HFF-Myc (cell line): ENCODE results near the gene CDH23.

Experiments used
- DNase-seq: peaks from one replicate; pipeline ENCODE4 v3.0.0-alpha.2; 2011; ENCODE audit warnings: low read depth; ENCODE audit errors: extremely low read depth
- H3K4me3 ChIP-seq: replicated peaks from 2 replicates; pipeline ENCODE4 v1.5.1; 2011; ENCODE audit warnings: low read depth, mild to moderate bottlenecking, control low read depth, low read length
- TF ChIP-seq, protein P1 (sequence below): IDR thresholded peaks from 2 replicates; pipeline ENCODE4 v1.5.1; 2012; ENCODE audit warnings: mild to moderate bottlenecking, low read depth, low read length, control low read depth; ENCODE audit errors: missing control alignments

The CDH23 gene

DNA sequence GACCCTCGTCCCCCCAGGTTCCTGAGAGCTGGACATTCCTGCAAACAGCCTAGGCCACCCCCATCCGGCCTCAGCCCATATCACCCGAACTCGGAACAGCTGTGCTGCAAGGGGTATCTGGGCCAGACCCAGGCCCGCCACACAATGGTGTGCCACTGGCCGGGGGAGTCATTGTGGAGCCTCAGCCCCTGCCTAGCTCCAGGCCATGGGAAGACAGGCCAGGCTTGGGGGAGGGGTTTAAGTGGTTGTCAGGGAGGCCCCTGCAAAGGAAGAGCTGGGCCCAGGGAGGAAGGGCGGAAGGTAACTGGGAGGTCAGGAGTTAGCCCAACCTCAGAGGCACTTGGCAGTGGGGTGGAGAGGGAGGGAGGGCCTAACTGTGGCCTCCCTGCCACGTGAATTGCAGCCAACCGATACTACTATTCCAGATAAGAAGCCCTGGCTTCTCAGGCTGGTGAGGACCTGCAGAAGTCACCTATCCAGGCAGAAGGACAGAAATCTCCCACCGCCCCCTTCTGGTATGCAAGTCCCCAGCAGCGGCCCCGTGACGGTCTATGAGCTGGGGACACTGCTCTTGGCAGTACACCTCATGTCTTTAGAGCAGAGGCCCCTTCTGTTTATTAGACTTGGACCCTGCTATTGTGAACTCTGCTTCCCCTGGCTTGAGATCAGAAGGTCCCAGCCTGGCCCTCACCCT, 349.8 kb downstream of the CDH23 start:
- TF ChIP-seq, protein P1, sequence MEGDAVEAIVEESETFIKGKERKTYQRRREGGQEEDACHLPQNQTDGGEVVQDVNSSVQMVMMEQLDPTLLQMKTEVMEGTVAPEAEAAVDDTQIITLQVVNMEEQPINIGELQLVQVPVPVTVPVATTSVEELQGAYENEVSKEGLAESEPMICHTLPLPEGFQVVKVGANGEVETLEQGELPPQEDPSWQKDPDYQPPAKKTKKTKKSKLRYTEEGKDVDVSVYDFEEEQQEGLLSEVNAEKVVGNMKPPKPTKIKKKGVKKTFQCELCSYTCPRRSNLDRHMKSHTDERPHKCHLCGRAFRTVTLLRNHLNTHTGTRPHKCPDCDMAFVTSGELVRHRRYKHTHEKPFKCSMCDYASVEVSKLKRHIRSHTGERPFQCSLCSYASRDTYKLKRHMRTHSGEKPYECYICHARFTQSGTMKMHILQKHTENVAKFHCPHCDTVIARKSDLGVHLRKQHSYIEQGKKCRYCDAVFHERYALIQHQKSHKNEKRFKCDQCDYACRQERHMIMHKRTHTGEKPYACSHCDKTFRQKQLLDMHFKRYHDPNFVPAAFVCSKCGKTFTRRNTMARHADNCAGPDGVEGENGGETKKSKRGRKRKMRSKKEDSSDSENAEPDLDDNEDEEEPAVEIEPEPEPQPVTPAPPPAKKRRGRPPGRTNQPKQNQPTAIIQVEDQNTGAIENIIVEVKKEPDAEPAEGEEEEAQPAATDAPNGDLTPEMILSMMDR, result no peak
- H3K4me3 ChIP-seq, result no peak overlapping the region
- DNase-seq, result no peak

DNA sequence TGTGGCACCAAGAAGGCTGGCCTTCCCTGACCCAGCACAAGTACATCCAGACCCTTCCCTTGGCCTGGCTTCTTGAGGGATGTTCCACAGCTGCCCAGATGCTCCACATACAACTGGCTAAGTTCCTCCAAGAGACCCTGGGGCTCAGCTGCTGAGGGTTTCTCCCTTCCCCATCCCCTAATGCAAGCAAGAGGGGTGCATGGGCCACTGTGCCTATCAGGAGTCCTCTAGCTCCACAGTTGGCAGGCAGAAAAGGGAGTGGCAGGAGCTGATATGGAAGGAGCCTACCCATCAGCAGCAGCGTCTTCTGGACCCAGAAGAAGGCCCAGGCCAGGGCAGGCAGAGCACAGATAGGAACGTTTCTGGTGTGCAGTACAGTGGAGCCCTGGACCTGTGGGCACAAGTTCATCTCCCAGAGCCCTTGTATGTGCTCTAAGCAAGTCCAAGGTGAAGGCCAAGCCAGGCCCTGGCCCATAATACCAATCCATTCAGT, 350.4 kb downstream of the CDH23 start:
- TF ChIP-seq, protein P1, result no peak
- no peak overlapping the region for H3K4me3 ChIP-seq

DNA sequence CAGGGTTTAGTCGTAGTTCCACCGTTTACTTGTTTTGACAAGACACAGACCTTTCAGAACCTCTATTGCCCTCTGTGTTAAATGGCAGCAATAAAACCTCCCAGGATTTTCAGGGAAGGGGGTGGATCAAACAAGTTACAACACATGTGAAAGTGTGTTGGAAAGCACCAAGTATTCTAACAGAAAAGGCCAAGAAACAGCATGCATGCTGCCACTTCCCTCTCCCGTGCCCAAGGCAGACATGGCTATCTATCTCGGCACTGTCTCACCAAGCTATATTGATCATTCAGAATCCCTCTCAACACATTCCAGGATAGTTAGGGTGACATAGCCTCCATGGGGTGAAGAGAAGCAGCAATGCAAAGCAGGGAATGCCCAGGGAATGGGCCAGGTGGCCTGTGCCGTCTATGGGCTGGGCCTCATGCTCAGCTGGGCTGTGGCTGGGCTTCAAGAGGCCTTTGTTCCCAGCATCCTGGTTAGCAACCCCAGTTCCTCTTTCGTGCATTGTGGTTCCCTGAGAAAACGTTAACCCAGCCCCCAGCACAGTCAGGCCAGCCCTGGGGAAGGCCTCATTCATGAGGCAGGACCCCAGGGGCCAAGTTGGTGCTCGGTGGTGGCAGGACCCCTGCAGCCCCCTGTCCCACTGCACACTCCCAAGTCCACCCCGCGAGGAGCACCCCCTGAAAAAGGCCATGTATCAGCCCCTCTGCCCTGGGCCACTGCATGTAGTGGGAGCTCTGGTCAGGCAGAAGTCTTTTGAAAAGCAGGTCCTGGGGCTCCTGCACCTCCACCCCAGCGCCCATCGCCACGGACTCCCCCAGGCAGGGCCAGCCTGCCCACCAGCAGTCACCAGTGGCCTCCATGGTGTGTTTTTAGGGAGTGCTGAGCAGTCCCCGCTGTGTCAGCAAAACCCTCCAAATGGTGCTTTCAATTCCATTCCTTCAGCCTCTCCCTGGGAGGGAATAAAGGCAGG, 351.1 kb downstream of the CDH23 start:
- TF ChIP-seq, protein P1, result no peak
- no peak overlapping the region for H3K4me3 ChIP-seq

More for the DNA sequence above, 350.4 kb downstream of the CDH23 start:
- no peak for DNase-seq

DNA sequence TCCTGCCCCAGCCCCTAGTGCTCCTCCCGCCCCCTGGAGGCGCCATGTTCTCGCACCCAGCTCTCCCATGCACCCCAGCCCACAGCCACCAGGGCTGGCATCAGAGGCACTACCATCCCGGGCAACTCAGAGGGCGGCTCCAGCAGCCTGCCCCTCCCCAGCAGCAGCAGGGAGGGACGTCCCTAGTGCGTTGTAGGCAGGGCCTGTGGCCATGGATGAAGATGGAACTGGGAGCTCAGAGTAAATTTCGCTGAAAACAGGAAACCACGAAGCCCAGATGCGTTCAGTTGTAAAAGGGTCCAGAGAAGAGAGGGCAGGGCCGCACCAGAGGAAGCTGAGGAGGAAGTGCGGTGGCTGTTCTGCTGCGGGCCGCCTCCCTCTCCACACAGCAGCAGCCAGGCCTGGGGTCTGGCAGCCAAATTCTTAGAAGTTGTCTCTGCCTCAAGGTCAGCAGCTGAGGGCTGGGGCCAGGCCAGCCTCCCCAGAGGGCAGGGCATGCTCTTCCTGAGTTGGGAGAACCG, 352.0 kb downstream of the CDH23 start:
- no peak for DNase-seq
- TF ChIP-seq, protein P1, result no peak
- H3K4me3 ChIP-seq, result no peak overlapping the region

More for the DNA sequence above, 351.1 kb downstream of the CDH23 start:
- no peak for DNase-seq

DNA sequence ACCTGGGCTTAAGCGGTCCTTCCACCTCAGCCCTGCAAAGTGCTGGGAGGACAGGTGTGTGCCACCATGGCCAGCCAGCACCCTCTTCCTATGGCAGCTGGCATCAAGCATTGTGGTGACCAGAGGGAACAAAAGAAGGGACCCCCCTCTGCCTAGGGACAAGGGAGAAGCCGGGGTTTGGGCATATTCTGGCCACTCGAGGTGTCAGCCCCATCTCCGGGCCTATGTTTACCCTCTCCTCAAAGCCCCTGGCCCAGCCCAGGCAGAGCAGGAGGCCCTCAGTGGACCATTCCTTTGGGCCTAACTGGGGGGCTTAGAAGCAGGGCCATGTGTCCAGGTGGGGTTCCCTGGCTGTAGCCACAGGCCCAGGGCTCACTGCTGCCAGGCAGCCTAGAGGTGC, 352.7 kb downstream of the CDH23 start:
- DNase-seq, result no peak
- no peak overlapping the region for H3K4me3 ChIP-seq
- TF ChIP-seq, protein P1, result no peak

DNA sequence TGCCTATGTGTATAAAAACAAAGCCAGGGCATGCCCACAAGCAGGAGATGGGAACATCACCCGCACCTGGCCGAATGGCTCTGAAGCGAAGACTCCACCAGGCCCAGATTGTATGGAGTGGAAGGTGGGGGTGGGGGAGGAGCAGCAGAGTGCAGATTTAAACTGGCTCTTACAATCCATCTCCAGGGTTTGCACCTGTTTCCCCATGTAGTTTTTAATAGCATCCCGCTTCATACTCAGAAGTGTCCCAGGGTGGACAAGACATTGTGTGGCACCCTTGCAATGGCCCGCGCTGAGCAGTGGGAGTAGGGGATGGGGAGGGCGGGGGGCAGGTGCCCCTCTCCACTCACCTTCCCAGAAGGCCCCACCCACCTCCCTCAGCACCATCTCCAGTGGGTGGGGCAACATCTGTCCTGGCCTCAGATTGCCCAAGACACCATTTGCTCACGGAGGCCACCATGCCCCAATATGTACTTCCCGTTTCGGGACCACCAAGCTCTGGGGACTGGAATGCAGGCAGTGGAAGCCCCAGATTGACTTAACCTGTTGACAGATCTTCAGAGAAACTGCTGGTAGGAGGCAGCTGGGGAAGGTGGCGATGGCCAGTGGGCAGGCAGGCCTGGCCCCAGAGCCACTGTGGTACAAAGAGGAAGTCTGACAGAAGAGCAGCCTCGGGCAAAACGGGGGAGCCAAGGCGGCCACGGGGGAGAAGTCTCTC, 353.6 kb downstream of the CDH23 start:
- no peak overlapping the region for H3K4me3 ChIP-seq
- TF ChIP-seq, protein P1, result no peak

More for the DNA sequence above, 353.6 kb downstream of the CDH23 start:
- no peak for DNase-seq
